ENCODE data around the gene GDPD3.

GDPD3 gene

DNA sequence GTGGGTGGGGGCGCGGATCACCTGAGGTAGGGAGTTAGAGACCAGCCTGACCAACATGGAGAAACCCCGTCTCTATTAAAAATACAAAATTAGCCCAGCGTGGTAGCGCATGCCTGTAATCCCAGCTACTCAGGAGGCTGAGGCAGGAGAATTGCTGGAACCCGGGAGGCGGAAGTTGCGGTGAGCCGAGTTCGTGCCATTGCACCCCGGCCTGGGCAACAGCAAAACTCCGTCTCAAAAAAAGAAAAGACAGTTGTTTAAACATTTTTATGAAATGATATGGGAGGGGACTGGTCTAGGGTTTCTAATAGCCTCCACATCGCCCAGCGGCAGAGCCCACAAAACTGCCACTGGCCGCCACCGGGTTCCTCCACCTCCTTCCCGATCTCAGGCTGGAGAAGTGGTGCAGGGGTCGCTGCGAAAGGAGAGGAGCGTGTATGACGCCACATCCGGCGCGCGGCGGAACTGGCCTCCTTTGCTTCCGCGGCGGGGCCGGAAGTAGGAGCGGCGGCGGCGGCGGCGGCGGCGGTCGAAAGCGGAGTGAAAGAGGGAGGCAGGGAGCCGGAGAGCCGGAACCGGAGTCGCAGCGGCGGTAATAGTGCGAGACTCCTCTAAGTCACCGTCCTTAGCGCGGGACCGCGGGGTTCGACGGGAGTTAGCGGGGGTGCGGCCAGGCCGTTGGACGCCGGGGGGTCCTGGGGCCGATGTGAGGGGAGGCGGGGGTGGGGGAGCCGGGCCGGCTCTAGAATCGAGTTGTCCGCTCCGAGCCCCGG is 37.6 kb downstream of the GDPD3 start, which contains the start of gene PPP4C:
TSS of gene PPP4C (plus strand) at position 492 of the 773 bp plus-strand sequence. CDS start 384 bp downstream, outside the sequence.
- peak; percentile 29 for DNase-seq

DNA sequence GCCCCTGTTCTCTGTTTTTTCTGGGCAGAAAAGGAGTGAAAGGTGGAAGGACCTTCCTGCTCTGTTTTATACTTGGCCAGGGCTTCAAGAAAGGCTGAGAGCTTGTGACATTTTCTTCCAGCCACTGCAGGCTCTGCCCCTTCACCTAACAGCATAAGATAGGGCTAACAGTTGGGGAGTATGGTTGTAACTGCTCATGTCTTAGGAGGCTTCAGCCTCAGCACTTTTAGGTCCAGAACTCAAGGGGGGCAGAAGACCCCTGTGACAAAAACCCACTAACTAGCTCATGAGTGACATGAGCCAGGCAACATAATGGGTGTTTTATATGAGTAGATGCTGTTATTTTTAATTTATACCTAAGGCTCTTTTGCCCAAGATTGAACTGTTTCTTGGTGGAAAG is 42.8 kb downstream of the GDPD3 start:
- no peak for DNase-seq

DNA sequence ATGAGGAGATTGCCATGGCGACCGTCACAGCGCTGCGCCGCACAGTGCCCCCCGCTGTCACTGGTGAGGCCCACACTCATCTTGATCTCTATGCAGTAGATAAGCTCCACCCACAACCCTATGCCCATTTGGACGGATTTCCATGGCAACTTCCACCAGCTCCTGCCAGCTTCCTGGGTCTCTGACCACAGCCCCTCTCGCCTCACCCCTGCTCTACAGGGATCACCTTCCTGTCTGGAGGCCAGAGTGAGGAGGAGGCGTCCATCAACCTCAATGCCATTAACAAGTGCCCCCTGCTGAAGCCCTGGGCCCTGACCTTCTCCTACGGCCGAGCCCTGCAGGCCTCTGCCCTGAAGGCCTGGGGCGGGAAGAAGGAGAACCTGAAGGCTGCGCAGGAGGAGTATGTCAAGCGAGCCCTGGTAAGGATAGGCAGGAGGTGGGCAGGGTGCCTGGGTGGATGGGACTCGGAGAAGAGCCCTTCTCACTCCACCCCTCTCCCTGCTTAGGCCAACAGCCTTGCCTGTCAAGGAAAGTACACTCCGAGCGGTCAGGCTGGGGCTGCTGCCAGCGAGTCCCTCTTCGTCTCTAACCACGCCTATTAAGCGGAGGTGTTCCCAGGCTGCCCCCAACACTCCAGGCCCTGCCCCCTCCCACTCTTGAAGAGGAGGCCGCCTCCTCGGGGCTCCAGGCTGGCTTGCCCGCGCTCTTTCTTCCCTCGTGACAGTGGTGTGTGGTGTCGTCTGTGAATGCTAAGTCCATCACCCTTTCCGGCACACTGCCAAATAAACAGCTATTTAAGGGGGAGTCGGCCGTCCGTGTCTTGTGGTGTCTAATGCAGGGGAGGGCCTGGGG is 43.5 kb downstream of the GDPD3 start:
- DNase-seq = no peak

DNA sequence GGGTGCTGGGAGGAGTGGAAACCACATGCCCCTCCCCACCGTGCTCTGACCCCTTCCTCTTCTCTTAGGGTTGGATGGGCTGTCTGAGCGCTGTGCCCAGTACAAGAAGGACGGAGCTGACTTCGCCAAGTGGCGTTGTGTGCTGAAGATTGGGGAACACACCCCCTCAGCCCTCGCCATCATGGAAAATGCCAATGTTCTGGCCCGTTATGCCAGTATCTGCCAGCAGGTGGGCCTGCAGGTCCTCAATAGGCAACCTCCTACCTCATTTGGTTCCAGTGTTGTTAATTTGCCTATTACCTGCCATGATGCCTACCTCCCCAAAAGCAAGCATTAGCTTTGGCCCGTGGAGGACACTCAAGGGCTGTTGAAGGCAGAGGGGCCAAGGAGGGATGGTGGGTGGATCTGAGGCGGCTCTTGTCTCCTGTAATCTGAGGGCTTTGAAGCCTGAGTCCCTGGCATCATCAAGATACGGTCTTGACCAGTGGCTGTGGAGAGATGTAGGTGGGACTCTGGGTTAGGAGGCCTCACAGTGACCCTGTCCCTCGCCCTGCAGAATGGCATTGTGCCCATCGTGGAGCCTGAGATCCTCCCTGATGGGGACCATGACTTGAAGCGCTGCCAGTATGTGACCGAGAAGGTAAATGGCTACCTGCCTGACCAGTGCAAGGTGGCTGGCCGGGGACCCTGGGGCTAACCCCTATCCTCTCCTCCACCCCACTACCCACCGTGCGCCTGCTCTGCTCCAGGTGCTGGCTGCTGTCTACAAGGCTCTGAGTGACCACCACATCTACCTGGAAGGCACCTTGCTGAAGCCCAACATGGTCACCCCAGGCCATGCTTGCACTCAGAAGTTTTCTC is 44.4 kb downstream of the GDPD3 start:
- DNase-seq = no peak

DNA sequence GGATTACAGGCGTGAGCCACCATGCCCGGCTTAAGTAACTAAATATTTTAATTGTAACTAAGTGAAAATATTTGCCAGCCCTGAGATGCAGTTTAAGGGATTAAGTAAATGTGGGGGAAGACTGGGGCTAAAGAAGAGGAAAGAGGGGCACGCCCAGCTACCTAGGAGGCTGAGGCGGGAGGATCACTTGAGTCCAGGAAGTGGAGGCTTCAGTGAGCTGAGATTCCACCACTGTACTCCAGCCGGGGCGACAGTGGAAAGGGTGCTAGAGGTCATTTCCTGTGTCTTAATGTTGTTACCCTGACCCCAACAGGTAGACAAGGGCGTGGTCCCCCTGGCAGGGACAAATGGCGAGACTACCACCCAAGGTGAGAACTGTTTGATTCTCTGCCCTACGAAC is 45.0 kb downstream of the GDPD3 start:
- DNase-seq = no peak

DNA sequence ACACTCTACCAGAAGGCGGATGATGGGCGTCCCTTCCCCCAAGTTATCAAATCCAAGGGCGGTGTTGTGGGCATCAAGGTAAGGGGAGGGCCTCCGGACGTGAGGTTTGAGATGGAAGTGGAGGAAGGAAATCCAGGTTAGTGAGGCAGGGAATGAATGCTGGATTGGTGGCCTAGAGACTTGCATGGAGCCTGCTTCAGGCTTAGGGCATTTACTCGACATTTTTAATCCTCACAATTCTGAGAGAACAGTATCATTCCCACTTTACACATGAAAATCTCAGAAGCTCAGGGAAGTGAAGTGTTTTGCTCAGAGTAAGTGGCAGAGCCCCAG is 45.8 kb downstream of the GDPD3 start:
- no peak for DNase-seq

DNA sequence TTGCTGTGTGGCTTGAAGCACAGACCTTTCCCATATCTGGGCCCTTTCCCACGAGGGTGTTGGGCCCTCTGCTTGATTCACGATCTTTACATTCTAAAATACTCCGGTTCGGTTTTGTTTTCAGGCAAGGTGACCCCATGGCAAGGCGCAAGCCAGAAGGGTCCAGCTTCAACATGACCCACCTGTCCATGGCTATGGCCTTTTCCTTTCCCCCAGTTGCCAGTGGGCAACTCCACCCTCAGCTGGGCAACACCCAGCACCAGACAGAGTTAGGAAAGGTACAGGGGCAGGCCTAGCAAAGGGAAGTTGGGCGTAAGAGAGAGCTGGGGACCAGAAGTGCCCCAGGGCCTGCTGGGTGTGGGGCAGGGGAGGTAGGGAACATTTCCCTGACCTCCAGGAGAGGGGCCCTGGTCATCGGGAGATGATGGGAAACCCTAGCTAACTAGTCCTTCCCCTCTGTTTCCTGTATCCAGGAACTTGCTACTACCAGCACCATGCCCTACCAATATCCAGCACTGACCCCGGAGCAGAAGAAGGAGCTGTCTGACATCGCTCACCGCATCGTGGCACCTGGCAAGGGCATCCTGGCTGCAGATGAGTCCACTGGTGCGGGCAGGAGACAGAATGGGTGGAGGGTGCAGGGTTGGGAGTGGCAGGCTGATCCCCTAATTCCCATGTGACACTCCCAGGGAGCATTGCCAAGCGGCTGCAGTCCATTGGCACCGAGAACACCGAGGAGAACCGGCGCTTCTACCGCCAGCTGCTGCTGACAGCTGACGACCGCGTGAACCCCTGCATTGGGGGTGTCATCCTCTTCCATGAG is 46.4 kb downstream of the GDPD3 start:
- no peak for DNase-seq

DNA sequence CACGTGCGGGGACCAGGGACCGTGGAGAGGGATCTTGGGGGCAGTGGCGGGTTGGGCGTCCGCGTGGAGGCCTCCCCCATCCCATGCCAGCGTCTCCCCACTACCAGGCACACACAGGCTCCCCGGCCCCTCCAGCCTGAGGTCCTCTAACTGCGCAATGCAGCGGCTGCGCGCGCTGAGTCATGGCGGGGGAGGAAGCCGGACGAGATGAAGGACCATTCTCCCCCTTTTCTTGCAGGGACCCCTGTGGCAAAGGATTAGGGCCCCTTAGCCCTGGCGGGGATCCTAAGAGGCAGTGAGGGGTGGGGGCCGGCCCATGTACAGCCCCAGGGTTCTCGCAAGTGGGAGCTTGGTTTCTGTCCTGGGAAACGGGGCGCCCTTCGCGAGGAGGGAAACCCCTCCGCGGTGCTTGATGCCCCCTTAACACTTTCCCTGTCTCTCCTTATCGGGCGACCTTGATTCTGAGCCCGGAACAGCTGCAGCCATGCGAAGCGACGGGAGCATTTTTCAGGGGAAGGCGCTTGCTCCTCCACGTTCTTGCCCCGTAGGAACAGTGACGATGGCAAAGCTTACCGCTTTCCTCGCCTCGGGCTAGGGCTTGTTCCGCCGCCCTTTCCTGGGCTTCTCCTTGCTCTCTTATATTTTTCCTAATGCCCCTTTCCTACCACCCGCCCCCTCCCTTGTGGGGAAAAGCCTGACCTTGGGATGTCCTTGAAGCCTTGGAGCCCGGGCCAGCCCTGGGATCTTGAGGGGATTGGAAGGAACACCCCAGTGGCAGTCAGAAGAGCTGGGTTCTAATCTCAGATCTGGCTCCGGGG is 47.2 kb downstream of the GDPD3 start:
- DNase-seq = no peak

DNA sequence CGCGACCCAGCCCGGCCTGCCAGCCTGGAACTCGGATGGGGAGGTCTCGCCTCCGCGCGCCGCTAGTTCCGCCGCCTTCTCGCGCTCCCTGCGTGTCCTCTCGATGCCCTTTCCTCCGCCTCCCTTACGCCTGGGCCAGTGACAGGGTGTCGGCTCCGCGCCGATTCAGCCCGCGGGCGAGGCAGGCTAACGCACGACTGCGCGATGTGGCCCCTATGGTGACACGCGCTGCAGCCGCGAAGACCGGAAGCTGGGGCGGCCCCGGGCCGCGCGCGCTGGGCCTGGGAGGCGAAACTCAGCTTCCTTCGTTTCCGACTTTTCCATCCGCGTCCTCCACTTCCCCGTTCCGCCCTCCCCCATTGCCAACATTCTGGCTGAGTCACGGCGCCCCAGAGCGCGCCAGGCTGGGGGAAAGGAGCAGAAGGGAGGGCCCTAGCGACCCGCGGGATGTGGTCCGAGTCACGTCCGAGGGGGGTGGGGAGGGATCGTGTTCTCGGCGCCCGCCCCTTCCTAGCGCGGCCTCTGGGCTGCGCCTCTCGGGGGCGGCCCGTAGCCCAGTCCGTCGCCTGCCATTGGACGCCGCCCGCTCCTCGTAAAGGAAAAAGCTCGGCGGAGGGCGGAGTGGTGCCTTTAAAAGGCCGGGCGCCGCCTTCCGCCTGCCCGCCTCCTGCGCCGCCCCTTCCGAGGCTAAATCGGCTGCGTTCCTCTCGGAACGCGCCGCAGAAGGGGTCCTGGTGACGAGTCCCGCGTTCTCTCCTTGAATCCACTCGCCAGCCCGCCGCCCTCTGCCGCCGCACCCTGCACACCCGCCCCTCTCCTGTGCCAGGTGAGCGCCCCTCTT is 48.0 kb downstream of the GDPD3 start, which contains the start of gene ALDOA:
TSS of gene ALDOA (plus strand) at position 659 of the 841 bp plus-strand sequence. CDS start 1,138 bp downstream, outside the sequence.
- peak; percentile 81 for DNase-seq

DNA sequence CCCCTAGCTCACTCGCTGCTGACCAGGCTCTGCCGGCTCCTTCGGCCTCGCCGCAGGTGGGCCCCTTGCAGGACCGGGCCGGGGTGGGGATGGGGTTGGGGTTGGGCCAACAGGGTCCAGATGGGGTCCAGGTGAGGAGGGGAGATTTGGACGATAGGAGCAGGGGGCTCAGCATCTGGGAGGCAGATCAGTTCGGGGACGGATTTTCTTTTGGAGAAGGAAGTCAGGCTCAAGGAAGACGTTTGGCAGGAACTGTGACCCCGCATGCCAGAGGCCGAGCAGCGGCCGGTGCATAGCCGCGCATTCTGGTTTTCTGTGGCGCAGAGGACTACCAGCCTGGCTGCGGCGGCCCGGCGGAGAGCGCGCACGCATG is 48.6 kb downstream of the GDPD3 start:
- no peak for DNase-seq

DNA sequence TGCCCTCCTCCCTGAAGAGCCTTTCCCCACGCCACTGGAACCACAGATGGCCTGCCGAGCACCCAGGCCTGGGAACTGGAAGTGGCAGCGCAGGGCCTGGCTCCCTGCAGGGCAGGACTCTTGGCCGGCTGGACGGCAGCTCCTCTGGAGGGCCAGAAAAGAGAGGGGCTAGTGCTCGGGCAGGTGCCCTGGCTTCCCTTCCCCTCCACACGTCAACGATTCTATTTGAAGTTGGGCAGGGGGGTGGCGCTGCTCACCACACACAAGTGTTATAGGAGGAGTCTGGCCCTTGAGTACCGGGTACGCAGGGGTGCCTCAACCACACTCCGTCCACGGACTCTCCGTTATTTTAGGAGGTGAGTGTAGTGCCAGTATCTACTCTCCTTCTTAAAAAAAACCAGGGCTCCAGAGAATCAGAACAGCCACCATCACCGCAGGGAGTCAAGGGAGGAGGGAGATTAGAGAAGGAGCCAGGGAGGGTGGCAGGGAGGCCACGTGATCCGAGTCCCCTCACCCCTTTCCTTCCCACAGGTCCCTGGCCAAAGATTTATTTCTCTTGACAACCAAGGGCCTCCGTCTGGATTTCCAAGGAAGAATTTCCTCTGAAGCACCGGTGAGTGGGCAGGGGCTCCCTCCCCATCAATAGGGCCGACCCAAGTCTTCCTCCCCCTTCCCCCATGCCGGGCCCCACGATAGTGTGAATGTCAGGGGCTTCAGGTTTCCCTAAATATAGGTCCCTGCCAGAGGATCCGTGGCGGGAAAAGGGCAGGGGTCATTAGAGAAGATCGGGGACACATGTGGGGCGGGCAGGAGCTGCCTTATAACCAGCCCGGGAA is 49.2 kb downstream of the GDPD3 start:
- peak; percentile 18 for DNase-seq

DNA sequence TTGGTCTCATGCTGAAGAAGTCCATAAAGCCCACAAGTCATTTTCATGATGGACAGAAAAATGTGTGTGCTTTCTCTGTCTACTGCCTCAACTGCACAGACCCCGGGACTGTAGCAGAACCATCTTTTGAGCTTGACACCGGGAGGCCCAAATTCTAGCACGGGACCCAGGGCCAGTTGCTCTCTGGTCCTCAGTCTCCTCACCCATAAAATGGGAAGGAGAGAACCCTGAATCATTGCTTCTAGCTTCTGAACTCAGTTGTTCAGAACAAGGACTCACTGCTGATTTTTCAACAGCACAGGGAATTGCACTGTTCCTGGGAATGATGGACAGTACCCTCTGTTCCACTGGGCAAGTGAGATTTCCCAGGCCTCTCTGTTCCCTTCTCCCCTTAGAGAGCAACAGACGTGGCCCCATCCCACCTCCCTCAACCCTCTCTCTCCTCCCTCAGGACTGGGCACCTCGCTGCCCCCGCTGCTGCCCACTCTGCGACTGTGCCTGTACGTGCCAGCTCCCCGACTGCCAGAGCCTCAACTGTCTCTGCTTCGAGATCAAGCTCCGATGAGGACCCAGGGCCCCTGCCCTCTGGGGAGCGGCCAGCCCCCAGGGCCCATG is 50.0 kb downstream of the GDPD3 start:
- DNase-seq = no peak

DNA sequence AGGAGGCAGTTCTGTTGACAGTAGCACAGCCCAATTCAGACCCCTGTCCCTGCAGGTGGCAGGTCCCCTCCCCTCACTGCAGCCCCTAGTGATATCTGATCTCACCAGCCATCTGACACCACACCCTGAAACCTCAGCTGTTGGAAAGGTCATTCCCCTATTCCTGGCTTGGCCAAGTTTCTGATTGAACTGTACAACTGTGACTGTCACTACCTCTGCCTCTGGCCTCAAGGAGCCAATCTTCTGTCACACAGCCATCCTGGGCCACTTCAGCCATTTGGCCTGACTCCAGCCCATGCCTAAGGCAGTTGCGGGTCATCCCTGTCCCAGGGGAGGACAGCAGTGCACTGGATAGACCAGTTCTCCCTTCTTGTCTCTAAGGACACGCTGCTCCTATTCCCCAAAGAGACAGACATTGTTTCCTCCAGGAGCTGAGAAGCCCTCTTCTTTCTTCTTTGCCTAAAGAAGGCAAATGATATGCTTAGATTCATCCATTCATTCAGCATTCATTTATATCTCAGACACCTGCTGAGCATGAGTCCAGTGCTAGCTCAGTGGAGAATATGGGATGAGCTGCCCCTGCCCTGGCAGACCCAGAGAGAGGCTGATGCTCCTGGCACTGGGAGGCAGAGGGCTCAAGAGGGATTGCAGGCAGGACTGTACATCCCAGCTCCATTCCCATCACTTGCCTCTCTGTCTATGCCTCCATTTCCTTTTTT is 52.3 kb downstream of the GDPD3 start:
- no peak for DNase-seq

DNA sequence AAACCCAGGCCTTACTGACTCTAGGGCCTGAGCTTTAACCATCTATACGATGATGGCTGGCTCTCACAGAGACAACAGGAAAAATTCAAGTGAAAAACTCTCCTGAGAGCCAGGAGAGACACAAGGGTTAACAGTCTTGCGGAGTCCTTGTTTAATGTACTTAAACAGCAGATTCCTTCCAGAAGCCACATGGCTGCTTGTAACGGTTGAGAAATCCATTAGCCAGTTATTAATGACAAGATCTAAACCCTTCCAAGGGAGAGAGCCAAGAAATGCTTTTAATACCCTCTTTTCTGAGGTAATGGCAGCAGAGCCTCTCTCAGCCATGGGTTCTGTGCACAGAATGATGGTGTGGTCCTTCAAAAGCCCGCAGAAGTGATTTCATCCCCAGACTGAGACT is 53.0 kb downstream of the GDPD3 start:
- no peak for DNase-seq

DNA sequence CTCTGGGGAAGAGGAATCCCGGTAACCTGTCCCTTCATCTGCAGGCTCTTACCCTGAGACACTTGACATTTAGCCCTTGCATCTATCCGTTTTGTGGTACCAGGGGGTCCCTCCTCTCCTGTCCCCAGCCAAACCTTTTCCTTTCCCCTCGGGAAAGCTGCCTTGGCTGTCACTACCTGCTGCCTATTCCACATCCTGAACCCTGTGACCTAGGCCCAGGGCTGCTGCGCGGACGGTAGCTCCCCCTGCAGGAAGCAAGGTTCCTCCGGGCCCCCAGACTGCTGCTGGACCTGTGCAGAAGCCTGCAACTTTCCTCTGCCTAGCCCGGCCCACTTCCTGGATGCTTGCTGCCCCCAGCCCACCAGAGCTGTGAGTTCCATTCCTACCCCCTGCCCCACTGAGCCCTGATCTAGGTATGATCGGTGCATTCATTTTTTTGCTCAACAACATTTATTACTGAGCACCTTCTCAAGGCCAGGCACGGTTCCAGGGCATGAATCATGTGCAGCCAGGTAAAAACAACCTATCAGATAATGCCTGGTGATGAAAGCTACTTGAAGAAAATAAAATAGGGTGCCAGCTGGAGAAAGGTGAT is 58.3 kb downstream of the GDPD3 start:
- no peak for DNase-seq
